Sigmoid colon (tissue), 7 donors: Measurements from ENCODE around the gene PARP9. TPM values are rescaled to one million over a fixed set of nuclear protein-coding genes. Genes with fewer than 3 reads are reported as not detected.
A peak's percentile ranks its signal among the peaks of the same experiment; 100 is the strongest.
"Not testable (repeated sequence)": the region's sequence is repeated elsewhere in the genome, so short reads cannot be mapped to it uniquely, and the experiment has no call there.

Experiments
- DNase-seq: peaks from one replicate; pipeline ENCODE4 v3.0.0-alpha.2; 2019
- H3K27ac ChIP-seq, 4 donors: fragments of 200-600 bp; sonication (generic); one replicate each; pipeline ENCODE4 v1.5.1; 2016 to 2019; ENCODE audit warnings: mild to moderate bottlenecking in 1 of 4
- H3K27me3 ChIP-seq, 3 donors: fragments of 200-600 bp; sonication (generic); one replicate each; pipeline ENCODE4 v1.5.1; 2019; ENCODE audit warnings: mild to moderate bottlenecking in 1 of 3
- H3K36me3 ChIP-seq, 4 donors: fragments of 200-600 bp; sonication (generic); one replicate each; pipeline ENCODE4 v1.5.1; 2016 to 2019
- H3K4me1 ChIP-seq, 4 donors: fragments of 200-600 bp; sonication (generic); one replicate each; pipeline ENCODE4 v1.5.1; 2017 to 2019
- H3K4me3 ChIP-seq, 4 donors: fragments of 200-600 bp; sonication (generic); one replicate each; pipeline ENCODE4 v1.5.1; 2017 to 2019; ENCODE audit warnings: mild to moderate bottlenecking in 2 of 4, moderate library complexity in 1 of 4
- H3K9me3 ChIP-seq, 4 donors: fragments of 200-600 bp in 3 of 4; sonication (generic) in 3 of 4; one replicate each; pipeline versions ENCODE4 v1.5.1 to v1.6.1; 2013 to 2019
- EP300 ChIP-seq, 4 donors: sonication (generic); formaldehyde crosslinking; IDR thresholded peaks; one replicate each; pipeline ENCODE4 v1.6.1; 2017; ENCODE audit warnings: antibody characterized with exemption in 4 of 4
- POLR2A ChIP-seq, 2 donors: fragments of 450-650 bp; IDR thresholded peaks; one replicate each; pipeline ENCODE4 v1.6.1; 2016; ENCODE audit warnings: antibody characterized with exemption in 2 of 2, mild to moderate bottlenecking in 2 of 2, moderate library complexity in 2 of 2
- POLR2AphosphoS5 ChIP-seq, 4 donors: sonication (generic); formaldehyde crosslinking; IDR thresholded peaks; one replicate each; pipeline ENCODE4 v1.6.1; 2017; ENCODE audit warnings: antibody characterized with exemption in 4 of 4
- WGBS, 2 donors: extraction: QIAGEN DNeasy Blood & Tissue Kit; methylation state at CpG; one replicate each; pipeline ENCODE4 v1.1.7; 2013; 5-methylcytosine and 5-hydroxymethylcytosine counted together
- intact Hi-C: fragments of 100-400 bp; cut with DNase I; formaldehyde crosslinking; loops from one replicate; pipeline ENCODE4 v1.15.1; 2023
- polyA plus RNA-seq, 3 donors: library from polyadenylated mRNA; stranded (reverse); fragments of 200-250 nt; gene quantifications; one replicate each; pipeline ENCODE4 v1.2.3, GENCODE V29; 2013
- total RNA-seq, 4 donors: library from RNA; depleted of rRNA; stranded (reverse); fragments of >200 nt; gene quantifications; one replicate each; pipeline ENCODE4 v1.1.0, GENCODE V29; 2016
- TF ChIP-seq, protein P1 (sequence below), 4 experiments: fragments of 450-650 bp in 3 of 4; fragments of 200-600 bp in 1 of 4; IDR thresholded peaks; one replicate each; pipeline ENCODE4 v1.5.1; 2016 to 2019; ENCODE audit warnings: antibody characterized with exemption in 4 of 4, mild to moderate bottlenecking in 3 of 4, moderate library complexity in 2 of 4
- donor health status: healthy with polysubstance abuse.
- donor health status: Bipolar disorder and iron deficiency.
- donor health status: healthy.

Gene PARP9
- total and polyA plus RNA-seq, 7 donors = 20.4 to 48.4 (median 29.6) TPM

GRCh38 chr3:122514123-122515019, 49.7 kb downstream of the PARP9 start, which contains the start of gene KPNA1:
Gene KPNA1 (minus strand): TSS chr3:122514939. CDS start chr3:122496565, 18,374 bp downstream.
- no peaks in the 10 kb centered on the region for H3K36me3 ChIP-seq
- DNase-seq = peak; percentile 92
- no peaks in the 10 kb centered on the region for H3K9me3 ChIP-seq
- TF ChIP-seq EP300 (IDR thresholded peaks at IDR 0.05) (no peak), POLR2AphosphoS5 (IDR thresholded peaks at IDR 0.05) (peak; percentile 97 to 99 (median 99)), POLR2A (IDR thresholded peaks at IDR 0.05) (peak; percentile 91 to 95)
- TF ChIP-seq, protein P1, sequence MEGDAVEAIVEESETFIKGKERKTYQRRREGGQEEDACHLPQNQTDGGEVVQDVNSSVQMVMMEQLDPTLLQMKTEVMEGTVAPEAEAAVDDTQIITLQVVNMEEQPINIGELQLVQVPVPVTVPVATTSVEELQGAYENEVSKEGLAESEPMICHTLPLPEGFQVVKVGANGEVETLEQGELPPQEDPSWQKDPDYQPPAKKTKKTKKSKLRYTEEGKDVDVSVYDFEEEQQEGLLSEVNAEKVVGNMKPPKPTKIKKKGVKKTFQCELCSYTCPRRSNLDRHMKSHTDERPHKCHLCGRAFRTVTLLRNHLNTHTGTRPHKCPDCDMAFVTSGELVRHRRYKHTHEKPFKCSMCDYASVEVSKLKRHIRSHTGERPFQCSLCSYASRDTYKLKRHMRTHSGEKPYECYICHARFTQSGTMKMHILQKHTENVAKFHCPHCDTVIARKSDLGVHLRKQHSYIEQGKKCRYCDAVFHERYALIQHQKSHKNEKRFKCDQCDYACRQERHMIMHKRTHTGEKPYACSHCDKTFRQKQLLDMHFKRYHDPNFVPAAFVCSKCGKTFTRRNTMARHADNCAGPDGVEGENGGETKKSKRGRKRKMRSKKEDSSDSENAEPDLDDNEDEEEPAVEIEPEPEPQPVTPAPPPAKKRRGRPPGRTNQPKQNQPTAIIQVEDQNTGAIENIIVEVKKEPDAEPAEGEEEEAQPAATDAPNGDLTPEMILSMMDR (IDR thresholded peaks at IDR 0.05) = no peak
- H3K27me3 ChIP-seq = no peaks in the 10 kb centered on the region
- peak within 1 kb of the TSS; percentile 69 to 89 (median 80) for H3K4me3 ChIP-seq
- peaks cover 0 to 37% (median 33%) of the 10 kb centered on the region in 4 donors for H3K4me1 ChIP-seq
- peak within 1 kb of the TSS; percentile 93 to 98 (median 96) for H3K27ac ChIP-seq
- WGBS, 2 donors = 0 to 1% methylated on average over 109 of the region's 109 CpGs
- intact Hi-C loops = loop anchor here (2.0 to 10.0 kb wide), 5 partner anchors 48 to 166 kb away; partner anchors contain the start of genes DTX3L, FAM162A, MIX23 and PARP14

- peak overlapping the region; percentile 69 to 89 (median 80) for H3K4me3 ChIP-seq
- H3K9me3 ChIP-seq = no peaks in the 10 kb centered on the region
- H3K27ac ChIP-seq = peak overlapping the region; percentile 93 to 98 (median 96)
- 10 to 16% methylated on average over 19 of the region's 19 CpGs for WGBS, 2 donors
- peak in 1 of 4 donors; percentile 26 for TF ChIP-seq POLR2AphosphoS5 (IDR thresholded peaks at IDR 0.05)
- TF ChIP-seq, protein P1 (IDR thresholded peaks at IDR 0.05) = no peak
- H3K4me1 ChIP-seq = peaks cover 0 to 44% (median 34%) of the 10 kb centered on the region in 4 donors
- no peaks in the 10 kb centered on the region for H3K36me3 ChIP-seq
- no peaks in the 10 kb centered on the region for H3K27me3 ChIP-seq
- intact Hi-C loops = loop anchor here (2.0 to 10.0 kb wide), 5 partner anchors 49 to 167 kb away; partner anchors contain the start of genes DTX3L, FAM162A, MIX23 and PARP14
- DNase-seq = no peak
Observed at GRCh38 chr3:122513386-122514122, 50.5 kb downstream of the PARP9 start.

GRCh38 chr3:122512284-122512683, 51.8 kb downstream of the PARP9 start:
- Histone ChIP-seq H3K27ac (peak overlapping the region in 2 of 4 donors; percentile 96 to 98), H3K4me1 (peaks cover 0 to 48% (median 37%) of the 10 kb centered on the region in 4 donors), H3K9me3 (no peaks in the 10 kb centered on the region), H3K4me3 (no peak overlapping the region), H3K27me3 (no peaks in the 10 kb centered on the region), H3K36me3 (no peaks in the 10 kb centered on the region)
- TF ChIP-seq, protein P1 (IDR thresholded peaks at IDR 0.05) = no peak
- TF ChIP-seq POLR2AphosphoS5 (IDR thresholded peaks at IDR 0.05) = no peak
- no peak for TF ChIP-seq POLR2A (IDR thresholded peaks at IDR 0.05)
- no peak for TF ChIP-seq EP300 (IDR thresholded peaks at IDR 0.05)
- 94 to 96% methylated on average over 15 of the region's 15 CpGs for WGBS, 2 donors
- intact Hi-C loops = loop anchor here (5.0 to 10.0 kb wide), 4 partner anchors 50 to 130 kb away; partner anchors contain the start of genes DTX3L, FAM162A, MIX23 and PARP9
- DNase-seq = no peak

GRCh38 chr3:122510878-122511535, 53.1 kb downstream of the PARP9 start:
- 90 to 92% methylated on average over 8 of the region's 8 CpGs for WGBS, 2 donors
- H3K4me3 ChIP-seq = no peak overlapping the region

GRCh38 chr3:122508944-122509343, 55.2 kb downstream of the PARP9 start:
- H3K27me3 ChIP-seq, H3K4me3 ChIP-seq, intact Hi-C loops, DNase-seq, H3K9me3 ChIP-seq, H3K36me3 ChIP-seq: not testable (repeated sequence)
- 92 to 94% methylated on average over 9 of the region's 9 CpGs for WGBS, 2 donors
- peaks cover 0 to 49% (median 37%) of the 10 kb centered on the region in 4 donors for H3K4me1 ChIP-seq
- peak overlapping the region in 2 of 4 donors; percentile 29 to 41 for H3K27ac ChIP-seq

More at GRCh38 chr3:122510878-122511535, 53.1 kb downstream of the PARP9 start:
- peaks cover 0 to 48% (median 37%) of the 10 kb centered on the region in 4 donors for H3K4me1 ChIP-seq
- H3K27me3 ChIP-seq = no peaks in the 10 kb centered on the region
- H3K27ac ChIP-seq = peak overlapping the region in 2 of 4 donors; percentile 12 to 15
- no peak for DNase-seq
- TF ChIP-seq POLR2A (IDR thresholded peaks at IDR 0.05) = no peak
- TF ChIP-seq EP300 (IDR thresholded peaks at IDR 0.05) = no peak
- TF ChIP-seq POLR2AphosphoS5 (IDR thresholded peaks at IDR 0.05) = no peak
- TF ChIP-seq, protein P1 (IDR thresholded peaks at IDR 0.05) = no peak
- intact Hi-C loops = loop anchor here (5.0 to 10.0 kb wide), 4 partner anchors 51 to 129 kb away; partner anchors contain the start of genes DTX3L, FAM162A, MIX23 and PARP9
- no peaks in the 10 kb centered on the region for H3K36me3 ChIP-seq
- H3K9me3 ChIP-seq = no peaks in the 10 kb centered on the region
